ENCODE results near the gene DPP10.

DNA sequence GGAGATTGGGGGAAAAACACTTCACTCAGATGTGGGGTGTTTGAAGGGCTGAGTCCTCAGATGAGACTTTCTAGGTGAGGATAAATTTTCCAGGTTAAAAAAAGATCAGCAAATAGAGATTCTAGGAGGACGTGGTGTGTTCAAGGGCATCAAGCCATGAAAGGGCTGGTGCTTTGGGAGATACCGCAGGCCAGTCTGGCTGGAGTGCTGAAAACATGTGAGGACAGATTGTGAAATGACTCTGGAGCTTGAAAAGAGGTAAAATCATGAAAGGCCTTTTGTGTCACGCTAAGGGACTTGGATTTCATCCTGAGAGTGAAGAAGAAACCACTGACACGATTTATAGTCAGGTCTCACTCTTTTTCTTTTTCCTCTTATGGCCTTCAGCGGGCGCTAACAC, 320.5 kb downstream of the DPP10 start:
- TF ChIP-seq POLR2A (IDR thresholded peaks at IDR 0.05) (no peak), CTCF (IDR thresholded peaks at IDR 0.05 in 8 of 11, conservative IDR thresholded peaks at IDR 0.05 in 3 of 11) (no peak)
